ENCODE results near the gene LAMC2.

Gene LAMC2

DNA sequence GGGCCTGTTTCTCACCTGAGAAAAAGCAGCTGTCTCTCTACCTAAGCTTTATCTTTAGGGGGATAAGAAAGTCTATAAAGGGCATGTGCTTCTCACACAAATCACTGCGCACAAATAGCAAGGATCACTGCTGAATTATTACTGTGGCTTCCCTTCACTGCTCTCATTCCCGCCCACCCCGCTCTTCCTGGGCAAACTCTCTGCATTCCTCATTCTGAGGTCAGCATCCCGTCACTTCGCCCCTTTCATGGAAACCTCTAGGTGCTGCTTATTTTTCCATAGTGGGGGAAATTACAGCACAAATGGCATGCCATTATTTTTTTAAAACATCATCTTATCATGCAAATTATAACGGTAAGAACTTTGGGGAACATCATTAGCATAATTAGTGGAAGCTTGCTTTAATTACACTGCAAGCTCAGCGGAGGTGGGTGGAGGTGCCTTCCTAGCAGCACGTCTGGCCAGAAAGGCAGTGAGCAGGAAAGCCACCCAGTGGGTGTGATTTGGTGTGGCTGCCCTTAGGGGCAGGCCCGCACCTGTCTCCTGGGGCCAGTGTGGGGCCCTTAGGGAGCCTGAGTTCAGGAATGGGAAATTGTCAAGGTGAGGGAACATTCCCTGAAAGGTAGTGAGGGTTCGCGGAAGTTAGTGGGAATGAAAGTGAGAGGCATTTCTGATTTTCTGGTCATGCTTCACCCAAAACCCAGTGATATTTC is 105.9 kb downstream of the LAMC2 start:
- Histone ChIP-seq H3K4me3 (ENCODE audit: low read depth in 1 of 2, low read length in 2 of 2) (no peak overlapping the region), H3K27ac (ENCODE audit: low read length) (no peak overlapping the region), H4K20me1 (ENCODE audit: insufficient read depth, low read length) (no peaks in the 10 kb centered on the region; the same call in 1 of the 2 replicates), H3K36me3 (ENCODE audit: insufficient read depth, low read length) (no peaks in the 10 kb centered on the region), H3K4me2 (ENCODE audit: insufficient read depth, low read length) (no peak overlapping the region), H3K79me2 (ENCODE audit: insufficient read depth, low read length) (no peaks in the 10 kb centered on the region), H3K9me3 (ENCODE audit: insufficient read depth, low read length, severe bottlenecking) (no peaks in the 10 kb centered on the region), H3K9ac (ENCODE audit: low read depth, low read length) (no peak overlapping the region), H2AFZ (ENCODE audit: low read depth, low read length) (no peak overlapping the region), H3K4me1 (ENCODE audit: insufficient read depth, low read length) (no peaks in the 10 kb centered on the region), H3K27me3 (ENCODE audit: insufficient read depth, low read length, poor library complexity) (peaks cover 9% of the 10 kb centered on the region)
- ATAC-seq (ENCODE audit: insufficient read depth, low read depth) (no peak), DNase-seq (no peak)
- TF ChIP-seq, protein P1, sequence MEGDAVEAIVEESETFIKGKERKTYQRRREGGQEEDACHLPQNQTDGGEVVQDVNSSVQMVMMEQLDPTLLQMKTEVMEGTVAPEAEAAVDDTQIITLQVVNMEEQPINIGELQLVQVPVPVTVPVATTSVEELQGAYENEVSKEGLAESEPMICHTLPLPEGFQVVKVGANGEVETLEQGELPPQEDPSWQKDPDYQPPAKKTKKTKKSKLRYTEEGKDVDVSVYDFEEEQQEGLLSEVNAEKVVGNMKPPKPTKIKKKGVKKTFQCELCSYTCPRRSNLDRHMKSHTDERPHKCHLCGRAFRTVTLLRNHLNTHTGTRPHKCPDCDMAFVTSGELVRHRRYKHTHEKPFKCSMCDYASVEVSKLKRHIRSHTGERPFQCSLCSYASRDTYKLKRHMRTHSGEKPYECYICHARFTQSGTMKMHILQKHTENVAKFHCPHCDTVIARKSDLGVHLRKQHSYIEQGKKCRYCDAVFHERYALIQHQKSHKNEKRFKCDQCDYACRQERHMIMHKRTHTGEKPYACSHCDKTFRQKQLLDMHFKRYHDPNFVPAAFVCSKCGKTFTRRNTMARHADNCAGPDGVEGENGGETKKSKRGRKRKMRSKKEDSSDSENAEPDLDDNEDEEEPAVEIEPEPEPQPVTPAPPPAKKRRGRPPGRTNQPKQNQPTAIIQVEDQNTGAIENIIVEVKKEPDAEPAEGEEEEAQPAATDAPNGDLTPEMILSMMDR (IDR thresholded peaks at IDR 0.05; ENCODE audit: borderline replicate concordance, extremely low read depth, low read length, poor library complexity, severe bottlenecking): no peak
- TF ChIP-seq EZH2 (IDR thresholded peaks at IDR 0.05; ENCODE audit: borderline replicate concordance, low read depth, low read length, severe bottlenecking): no peak

DNA sequence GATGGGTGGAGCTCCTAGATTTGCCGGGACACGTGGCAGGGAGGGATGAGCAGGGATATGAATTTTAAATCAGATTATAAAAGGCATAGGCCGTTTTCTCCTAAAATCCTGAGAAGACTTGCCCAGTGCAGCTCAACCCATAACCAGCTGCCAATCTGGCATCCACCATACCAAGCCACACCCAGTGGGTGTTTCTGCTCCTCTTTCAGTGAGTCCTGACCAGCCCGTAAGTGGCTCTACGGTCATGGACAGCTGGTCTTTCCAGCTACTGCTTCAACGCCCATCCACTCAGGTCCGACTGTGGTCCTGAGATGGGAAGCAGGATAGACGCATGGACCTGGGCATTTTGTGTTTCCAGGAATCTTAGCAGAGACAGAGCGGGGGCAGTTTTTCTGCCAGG is 107.2 kb downstream of the LAMC2 start:
- no peak overlapping the region for H3K4me2 ChIP-seq (ENCODE audit: insufficient read depth, low read length)
- ATAC-seq (ENCODE audit: insufficient read depth, low read depth): no peak
- H3K79me2 ChIP-seq (ENCODE audit: insufficient read depth, low read length): no peaks in the 10 kb centered on the region

DNA sequence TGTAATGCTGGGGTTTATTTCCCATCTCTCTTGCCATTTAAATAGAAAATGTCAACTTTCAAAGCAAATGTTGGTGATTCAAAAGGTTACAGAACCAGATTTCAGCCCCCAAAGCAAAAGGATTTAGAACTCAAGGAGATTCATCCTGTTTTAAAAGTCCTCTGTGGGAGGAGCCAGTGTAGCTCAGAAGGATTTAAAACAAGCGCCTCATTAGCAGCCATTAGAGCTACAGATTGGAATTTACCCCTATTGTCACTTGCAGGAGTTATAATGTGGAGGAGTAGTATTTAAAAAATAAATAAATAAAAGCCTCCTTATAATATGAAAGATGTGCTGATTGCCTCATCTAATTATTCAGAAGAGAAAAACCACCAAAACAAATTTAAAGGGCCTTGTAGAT is 107.8 kb downstream of the LAMC2 start:
- Histone ChIP-seq H3K4me2 (ENCODE audit: insufficient read depth, low read length) (no peak overlapping the region), H4K20me1 (ENCODE audit: insufficient read depth, low read length) (no peaks in the 10 kb centered on the region; the same call in 1 of the 2 replicates), H2AFZ (ENCODE audit: low read depth, low read length) (no peak overlapping the region), H3K27ac (ENCODE audit: low read length) (no peak overlapping the region), H3K4me3 (ENCODE audit: low read depth in 1 of 2, low read length in 2 of 2) (no peak overlapping the region), H3K9me3 (ENCODE audit: insufficient read depth, low read length, severe bottlenecking) (no peaks in the 10 kb centered on the region), H3K36me3 (ENCODE audit: insufficient read depth, low read length) (no peaks in the 10 kb centered on the region), H3K79me2 (ENCODE audit: insufficient read depth, low read length) (no peaks in the 10 kb centered on the region), H3K27me3 (ENCODE audit: insufficient read depth, low read length, poor library complexity) (peaks cover 6% of the 10 kb centered on the region), H3K4me1 (ENCODE audit: insufficient read depth, low read length) (no peaks in the 10 kb centered on the region), H3K9ac (ENCODE audit: low read depth, low read length) (no peak overlapping the region)
- TF ChIP-seq, protein P1 (IDR thresholded peaks at IDR 0.05; ENCODE audit: borderline replicate concordance, extremely low read depth, low read length, poor library complexity, severe bottlenecking): no peak
- no peak for TF ChIP-seq EZH2 (IDR thresholded peaks at IDR 0.05; ENCODE audit: borderline replicate concordance, low read depth, low read length, severe bottlenecking)
- DNase-seq (no peak), ATAC-seq (ENCODE audit: insufficient read depth, low read depth) (no peak)

More for the DNA sequence above, 107.2 kb downstream of the LAMC2 start:
- Histone ChIP-seq H3K4me3 (ENCODE audit: low read depth in 1 of 2, low read length in 2 of 2) (no peak overlapping the region), H4K20me1 (ENCODE audit: insufficient read depth, low read length) (no peaks in the 10 kb centered on the region; the same call in 1 of the 2 replicates), H3K27me3 (ENCODE audit: insufficient read depth, low read length, poor library complexity) (peaks cover 6% of the 10 kb centered on the region), H3K36me3 (ENCODE audit: insufficient read depth, low read length) (no peaks in the 10 kb centered on the region), H3K27ac (ENCODE audit: low read length) (no peak overlapping the region), H2AFZ (ENCODE audit: low read depth, low read length) (no peak overlapping the region), H3K4me1 (ENCODE audit: insufficient read depth, low read length) (no peaks in the 10 kb centered on the region), H3K9ac (ENCODE audit: low read depth, low read length) (no peak overlapping the region), H3K9me3 (ENCODE audit: insufficient read depth, low read length, severe bottlenecking) (no peaks in the 10 kb centered on the region)
- no peak for DNase-seq
- TF ChIP-seq EZH2 (IDR thresholded peaks at IDR 0.05; ENCODE audit: borderline replicate concordance, low read depth, low read length, severe bottlenecking): no peak
- TF ChIP-seq, protein P1 (IDR thresholded peaks at IDR 0.05; ENCODE audit: borderline replicate concordance, extremely low read depth, low read length, poor library complexity, severe bottlenecking): no peak
